Breast epithelium (tissue), 4 donors: ENCODE measurements around the gene CMSS1. TPM values are rescaled to one million over a fixed set of nuclear protein-coding genes. Genes with fewer than 3 reads are reported as not detected.

ENCODE experiments used
- DNase-seq, 2 donors: peaks; one replicate each; pipeline ENCODE4 v3.0.0-alpha.2; 2019; ENCODE audit warnings: low spot score in 2 of 2
- H3K27ac ChIP-seq, 2 donors: fragments of 200-600 bp; sonication (generic) in 1 of 2; one replicate each; pipeline ENCODE4 v1.5.1; 2016 to 2019; ENCODE audit warnings: mild to moderate bottlenecking in 1 of 2
- H3K27me3 ChIP-seq, 2 donors: fragments of 200-600 bp; sonication (generic) in 1 of 2; one replicate each; pipeline versions ENCODE4 v1.5.1 to v1.6.0; 2017 to 2019; ENCODE audit warnings: control low read depth in 1 of 2, mild to moderate bottlenecking in 1 of 2
- H3K36me3 ChIP-seq: fragments of 200-600 bp; one replicate; pipeline ENCODE4 v1.5.1; 2019
- H3K4me1 ChIP-seq, 2 donors: fragments of 200-600 bp; sonication (generic); one replicate each; pipeline ENCODE4 v1.5.1; 2016 to 2019; ENCODE audit warnings: control low read depth in 1 of 2
- H3K4me3 ChIP-seq, 3 donors: fragments of 200-600 bp; sonication (generic); 1 replicate in 2 of 3; 2 replicates in 1 of 3; pipeline ENCODE4 v1.5.1; 2016 to 2019; ENCODE audit warnings: mild to moderate bottlenecking in 3 of 3, moderate library complexity in 2 of 3
- H3K9me3 ChIP-seq, 2 donors: fragments of 200-600 bp; sonication (generic) in 1 of 2; one replicate each; pipeline ENCODE4 v1.5.1; 2016 to 2019; ENCODE audit warnings: control low read depth in 1 of 2
- CTCF ChIP-seq, 3 donors: fragments of 450-650 bp; IDR thresholded peaks; one replicate each; pipeline ENCODE4 v1.5.1; 2016 to 2017; ENCODE audit warnings: antibody characterized with exemption in 3 of 3, mild to moderate bottlenecking in 3 of 3, moderate library complexity in 3 of 3
- POLR2A ChIP-seq: fragments of 450-650 bp; IDR thresholded peaks from one replicate; pipeline ENCODE4 v1.6.1; 2016; ENCODE audit warnings: antibody characterized with exemption, mild to moderate bottlenecking, moderate library complexity
- POLR2AphosphoS5 ChIP-seq, 3 donors: sonication (generic); formaldehyde crosslinking; IDR thresholded peaks; one replicate each; pipeline ENCODE4 v1.6.1; 2017; ENCODE audit warnings: antibody characterized with exemption in 3 of 3
- intact Hi-C: fragments of 100-400 bp; cut with DNase I; formaldehyde crosslinking; loops from one replicate; pipeline ENCODE4 v1.15.1; 2023; ENCODE audit warnings: low total_unique reads
- total RNA-seq, 3 donors: library from RNA; depleted of rRNA; stranded (reverse); fragments of >200 nt; gene quantifications; one replicate each; pipeline ENCODE4 v1.1.0, GENCODE V29; 2016

Gene CMSS1
- total RNA-seq, 3 donors from 2014 or later: 15.5 to 35.4 (median 16.1) TPM

- intact Hi-C loops: no loop called here
- DNase-seq: no peak
- Histone ChIP-seq H3K4me1 (peaks cover 0 to 3% of the 10 kb centered on the region in 2 donors), H3K36me3 (no peaks in the 10 kb centered on the region), H3K27me3 (no peaks in the 10 kb centered on the region), H3K4me3 (no peak overlapping the region), H3K27ac (no peak overlapping the region), H3K9me3 (no peaks in the 10 kb centered on the region)
- TF ChIP-seq POLR2A (no peak), POLR2AphosphoS5 (IDR thresholded peaks at IDR 0.05) (no peak), CTCF (IDR thresholded peaks at IDR 0.05) (no peak)
Observed at GRCh38 chr3:99863588-99863987, 45.9 kb downstream of the CMSS1 start.

- intact Hi-C loops: no loop called here
- no peak overlapping the region for H3K27ac ChIP-seq
- H3K9me3 ChIP-seq: no peaks in the 10 kb centered on the region
- H3K36me3 ChIP-seq: no peaks in the 10 kb centered on the region
- no peak for TF ChIP-seq POLR2AphosphoS5 (IDR thresholded peaks at IDR 0.05)
- no peaks in the 10 kb centered on the region for H3K27me3 ChIP-seq
- H3K4me3 ChIP-seq: no peak overlapping the region
- H3K4me1 ChIP-seq: peaks cover 0 to 3% of the 10 kb centered on the region in 2 donors
- DNase-seq: no peak
Observed at GRCh38 chr3:99864289-99864688, 46.6 kb downstream of the CMSS1 start.

GRCh38 chr3:99865321-99865720, 47.7 kb downstream of the CMSS1 start:
- intact Hi-C loops: no loop called here
- no peaks in the 10 kb centered on the region for H3K27me3 ChIP-seq
- peaks cover 0 to 3% of the 10 kb centered on the region in 2 donors for H3K4me1 ChIP-seq
- TF ChIP-seq CTCF (IDR thresholded peaks at IDR 0.05): no peak
- TF ChIP-seq POLR2AphosphoS5 (IDR thresholded peaks at IDR 0.05): no peak
- TF ChIP-seq POLR2A: no peak
- no peak for DNase-seq
- H3K4me3 ChIP-seq: no peak overlapping the region
- no peaks in the 10 kb centered on the region for H3K36me3 ChIP-seq
- no peaks in the 10 kb centered on the region for H3K9me3 ChIP-seq
- no peak overlapping the region for H3K27ac ChIP-seq

- Histone ChIP-seq H3K27me3 (no peaks in the 10 kb centered on the region), H3K4me3 (no peak overlapping the region), H3K9me3 (no peaks in the 10 kb centered on the region), H3K4me1 (peaks cover 0 to 3% of the 10 kb centered on the region in 2 donors), H3K36me3 (no peaks in the 10 kb centered on the region), H3K27ac (peak overlapping the region; percentile 59 to 66)
- no peak for TF ChIP-seq POLR2AphosphoS5 (IDR thresholded peaks at IDR 0.05)
- no peak for TF ChIP-seq POLR2A
- no peak for TF ChIP-seq CTCF (IDR thresholded peaks at IDR 0.05)
- no peak for DNase-seq
- intact Hi-C loops: no loop called here
Observed at GRCh38 chr3:99866261-99866761, 48.6 kb downstream of the CMSS1 start.

GRCh38 chr3:99867594-99868310, 50.1 kb downstream of the CMSS1 start:
- intact Hi-C loops: no loop called here
- DNase-seq: no peak
- no peak overlapping the region for H3K4me3 ChIP-seq
- peaks cover 0 to 3% of the 10 kb centered on the region in 2 donors for H3K4me1 ChIP-seq
- no peaks in the 10 kb centered on the region for H3K36me3 ChIP-seq
- TF ChIP-seq POLR2AphosphoS5 (IDR thresholded peaks at IDR 0.05) (no peak), POLR2A (no peak), CTCF (IDR thresholded peaks at IDR 0.05) (no peak)
- no peaks in the 10 kb centered on the region for H3K9me3 ChIP-seq
- no peaks in the 10 kb centered on the region for H3K27me3 ChIP-seq
- H3K27ac ChIP-seq: peak overlapping the region; percentile 48 to 59
